GM12878 (cell line): ENCODE measurements around the gene PLPP7. TPM values are rescaled to one million over a fixed set of nuclear protein-coding genes. Genes with fewer than 3 reads are reported as not detected.

Experiments used
- ATAC-seq: fragments of 200-7000 bp; cut with Tn5 transposase; 3 replicates; pipeline ENCODE4 v1.9.1; 2020; ENCODE audit warnings: mild to moderate bottlenecking, moderate library complexity
- BruUV-seq: library from RNA; stranded (reverse); fragments of 400-500 nt; replicated peaks from 2 replicates; lab custom pipeline; 2021; lab: Mats Ljungman, UMichigan
- CTCF ChIA-PET: fragments of 300-600 bp; sonication (Branson Sonifier 250); formaldehyde crosslinking; extraction: SDS; loops from one replicate; lab custom pipeline; 2021; ENCODE audit warnings: inconsistent platforms; lab: Yijun Ruan, JAX
- POLR2A ChIA-PET: fragments of 350-600 bp; formaldehyde crosslinking; extraction: SDS; loops from one replicate; lab custom pipeline; 2021; ENCODE audit warnings: inconsistent platforms; lab: Charles Lee
- RAD21 ChIA-PET: fragments of 300-600 bp; sonication (Branson Sonifier 250); formaldehyde crosslinking; loops from one replicate; lab custom pipeline; 2023; ENCODE audit warnings: antibody characterized with exemption; ENCODE audit not compliant: unreplicated experiment; lab: Charles Lee
- SMC1A ChIA-PET: fragments of 300-600 bp; sonication (Branson Sonifier 250); formaldehyde crosslinking; loops from one replicate; lab custom pipeline; 2023; ENCODE audit not compliant: unreplicated experiment, uncharacterized antibody; lab: Charles Lee
- DNase-seq: peaks from one replicate; pipeline ENCODE4 v3.0.0-alpha.2; 2011; ENCODE audit warnings: low read depth, low spot score
- FAIRE-seq: peaks from 3 replicates; lab custom pipeline; 2011; peaks lifted over from hg19 to GRCh38; lab: Jason Lieb, UNC
- H2AFZ ChIP-seq: 2 replicates; pipeline ENCODE4 v1.6.0; 2011; ENCODE audit warnings: low read depth, low read length, control low read depth; ENCODE audit not compliant: control insufficient read depth
- H3K27ac ChIP-seq: 2 replicates; pipeline ENCODE4 v1.5.1; 2011; ENCODE audit warnings: control low read depth; ENCODE audit not compliant: control insufficient read depth, insufficient read depth
- H3K27me3 ChIP-seq, 2 experiments: replicated peaks in 1 of 2; 2 replicates each; pipeline versions ENCODE4 v1.6.0 to v1.6.1; 2011; ENCODE audit warnings: low read length in 1 of 2; ENCODE audit not compliant: control insufficient read depth in 2 of 2, insufficient read depth in 2 of 2
- H3K36me3 ChIP-seq, 2 experiments: 2 replicates each; pipeline ENCODE4 v1.5.1; 2011; ENCODE audit warnings: low read length in 1 of 2; ENCODE audit not compliant: control insufficient read depth in 2 of 2, insufficient read depth in 2 of 2
- H3K4me1 ChIP-seq: 2 replicates; pipeline ENCODE4 v1.6.1; 2011; ENCODE audit warnings: mild to moderate bottlenecking, low read length, moderate library complexity, mixed read lengths; ENCODE audit not compliant: control insufficient read depth, insufficient read depth
- H3K4me2 ChIP-seq: 2 replicates; pipeline ENCODE4 v1.6.0; 2011; ENCODE audit warnings: control low read depth; ENCODE audit not compliant: control insufficient read depth, insufficient read depth
- H3K4me3 ChIP-seq: fragments of 200-600 bp; sonication (generic); 2 replicates; pipeline ENCODE4 v1.5.1; 2016
- H3K79me2 ChIP-seq: 2 replicates; pipeline ENCODE4 v1.6.0; 2011; ENCODE audit warnings: low read length; ENCODE audit not compliant: control insufficient read depth, insufficient read depth
- H3K9ac ChIP-seq: 2 replicates; pipeline ENCODE4 v1.8.0; 2011; ENCODE audit warnings: low read length, control low read depth, mixed read lengths; ENCODE audit not compliant: control insufficient read depth, insufficient read depth
- H3K9me3 ChIP-seq: replicated peaks from 3 replicates; pipeline ENCODE4 v1.5.1; 2011; ENCODE audit warnings: mild to moderate bottlenecking, low read length; ENCODE audit not compliant: control insufficient read depth, insufficient read depth
- H4K20me1 ChIP-seq: 2 replicates; pipeline ENCODE4 v1.6.0; 2011; ENCODE audit not compliant: control insufficient read depth, insufficient read depth
- ASH2L ChIP-seq: fragments of 300-600, 200-600 bp; sonication (generic); IDR thresholded peaks from 2 replicates; pipeline ENCODE4 v1.6.1; 2017; ENCODE audit warnings: low read depth, mild to moderate bottlenecking, borderline replicate concordance
- ESRRA ChIP-seq: IDR thresholded peaks from 2 replicates; pipeline ENCODE4 v1.6.1; 2012; ENCODE audit warnings: mild to moderate bottlenecking, low read length, improper control_type of control experiment
- MEF2A ChIP-seq: IDR thresholded peaks from 2 replicates; pipeline ENCODE4 v1.6.1; 2011; ENCODE audit warnings: low read depth, mild to moderate bottlenecking, low read length, moderate library complexity; ENCODE audit not compliant: insufficient read depth
- MEF2B ChIP-seq: fragments of 450-650 bp; IDR thresholded peaks from 2 replicates; pipeline ENCODE4 v1.6.1; 2018; ENCODE audit warnings: mild to moderate bottlenecking, moderate library complexity; ENCODE audit not compliant: partially characterized antibody, poor library complexity, severe bottlenecking
- MXI1 ChIP-seq: fragments of 150-350 bp; IDR thresholded peaks from 2 replicates; pipeline ENCODE4 v1.6.1; 2011; ENCODE audit warnings: low read depth, mild to moderate bottlenecking, inconsistent platforms, low read length, improper control_type of control experiment
- NBN ChIP-seq: fragments of 450-650 bp; IDR thresholded peaks from 2 replicates; pipeline ENCODE4 v1.6.1; 2016
- SMARCA5 ChIP-seq: fragments of 450-650 bp; IDR thresholded peaks from 2 replicates; pipeline ENCODE4 v1.6.1; 2017; ENCODE audit warnings: mild to moderate bottlenecking
- SUPT20H ChIP-seq: IDR thresholded peaks from 2 replicates; pipeline ENCODE4 v1.6.1; 2011; ENCODE audit warnings: low read depth, mild to moderate bottlenecking, low read length, moderate library complexity, borderline replicate concordance; ENCODE audit not compliant: control insufficient read depth
- TCF3 ChIP-seq: IDR thresholded peaks from 2 replicates; pipeline ENCODE4 v1.6.1; 2012; ENCODE audit warnings: low read depth, mild to moderate bottlenecking, low read length, borderline replicate concordance; ENCODE audit not compliant: insufficient read depth
- YBX1 ChIP-seq: fragments of 450-650 bp; IDR thresholded peaks from 2 replicates; pipeline ENCODE4 v1.6.1; 2016; ENCODE audit warnings: antibody characterized with exemption
- WGBS: methylation state at CpG from one replicate; pipeline ENCODE4 v1.1.6; 2016; ENCODE audit warnings: low lambda C conversion rate; ENCODE audit not compliant: insufficient replicate concordance, insufficient coverage; ENCODE audit errors: missing lambda C conversion rate; 5-methylcytosine and 5-hydroxymethylcytosine counted together
- in situ Hi-C: fragments of 300-500 bp; cut with MboI; formaldehyde crosslinking; loops from 9 replicates; pipeline ENCODE4 v1.14.3; 2018; ENCODE audit warnings: mixed read lengths
- intact Hi-C: fragments of 100-400 bp; cut with micrococcal nuclease; formaldehyde crosslinking; loops from one replicate; pipeline ENCODE4 v1.14.2; 2022; ENCODE audit not compliant: unreplicated experiment
- polyA plus RNA-seq, 11 experiments: library from polyadenylated mRNA; depleted of rRNA in 4 of 11; unstranded in 6 of 11; stranded (reverse) in 5 of 11; fragments of >200 nt; fragmentation: Nextera tagmentation in 4 of 11; fragmentation: Illumina TruSeq in 1 of 11; extraction: Ambion mirVana in 4 of 11; extraction: Trizol in 1 of 11; gene quantifications; 1 replicate in 1 of 11; 2 replicates in 10 of 11; pipeline versions ENCODE4 v1.2.1 to v1.2.3, GENCODE V29; 2011 to 2016; ENCODE audit warnings: inconsistent platforms in 2 of 11, missing spikeins in 2 of 11, low read depth in 1 of 11
- total RNA-seq, 4 experiments: library from RNA; depleted of rRNA in 3 of 4; stranded (reverse); fragments of >200 nt in 3 of 4; fragmentation: Illumina TruSeq in 1 of 4; extraction: Trizol in 1 of 4; gene quantifications; 2 replicates each; pipeline versions ENCODE4 v1.2.1 to v1.2.3, GENCODE V29; 2013 to 2021
- TF ChIP-seq, protein P1 (sequence below): IDR thresholded peaks from 2 replicates; pipeline ENCODE4 v1.6.1; 2012; ENCODE audit warnings: low read length, inconsistent platforms
- TF ChIP-seq, protein P2 (sequence below): fragments of 450-650 bp; IDR thresholded peaks from 2 replicates; pipeline ENCODE4 v1.6.1; 2018; ENCODE audit warnings: borderline replicate concordance, mild to moderate bottlenecking; ENCODE audit not compliant: partially characterized antibody

Gene PLPP7
- total and polyA plus RNA-seq, 10 of the 15 experiments (the other 5 are each of a cell fraction or from before 2014, with no cell fraction given), result 0.05 to 1.0 (median 0.40) TPM; not detected in 3

DNA sequence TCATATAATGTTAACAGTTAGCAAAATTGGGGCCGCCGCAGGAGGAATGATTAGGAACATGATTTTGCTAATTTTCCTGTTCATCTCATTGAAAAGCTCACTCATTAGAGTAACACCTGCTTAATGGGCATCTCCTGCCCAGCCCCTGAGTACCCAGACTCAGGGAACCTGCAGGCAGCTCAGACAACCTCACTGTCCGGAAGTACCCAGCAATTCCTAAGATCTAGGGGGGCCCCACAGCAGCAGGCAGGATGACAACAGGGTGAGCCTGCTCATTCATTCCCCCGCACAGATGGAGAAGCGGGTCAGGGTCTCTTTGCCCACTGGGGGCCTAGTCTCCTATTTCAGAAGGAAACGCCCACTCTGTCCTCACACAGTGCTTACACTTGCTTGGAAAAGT lies 25.8 kb upstream of the PLPP7 start:
- Histone ChIP-seq H3K4me3 (no peak overlapping the region), H3K79me2 (peaks cover 51% of the 10 kb centered on the region), H3K36me3 (peaks cover 17 to 29% of the 10 kb centered on the region in 2 experiments), H3K27ac (no peak overlapping the region), H3K4me2 (no peak overlapping the region), H3K4me1 (peaks cover 29% of the 10 kb centered on the region), H3K9me3 (no peaks in the 10 kb centered on the region), H3K9ac (no peak overlapping the region), H3K27me3 (no peaks in the 10 kb centered on the region), H2AFZ (no peak overlapping the region), H4K20me1 (no peaks in the 10 kb centered on the region)
- 98% methylated on average over 6 of the region's 6 CpGs for WGBS
- in situ Hi-C loops, result loop anchor here (10.0 to 25.0 kb wide), 3 partner anchors 461 to 1874 kb away; partner anchors contain the start of genes C9orf78 and USP20
- BruUV-seq, result no TSS peak
- ChIA-PET CTCF (interaction anchor here (0.8 to 1.7 kb wide), 3 partner anchors 11 to 15 kb away, joined by 3 to 6 read pairs (median 3); no protein-coding TSS in a partner anchor), RAD21 (interaction anchor here (1.1 to 2.8 kb wide), 3 partner anchors 9 to 11 kb away, joined by 3 to 13 read pairs (median 4); no protein-coding TSS in a partner anchor), POLR2A (interaction anchor here (0.7 to 2.5 kb wide), 2 partner anchors 9 to 11 kb away, joined by 4 to 12 read pairs; no protein-coding TSS in a partner anchor), SMC1A (interaction anchor here (0.8 to 1.1 kb wide), 3 partner anchors 14 to 379 kb away, joined by 3 to 5 read pairs (median 3); no protein-coding TSS in a partner anchor)
- intact Hi-C loops, result no loop called here
- FAIRE-seq (no peak), ATAC-seq (no peak), DNase-seq (no peak)
- TF ChIP-seq SUPT20H (no peak), MXI1 (no peak), ESRRA (no peak), SMARCA5 (no peak), MEF2A (no peak), ASH2L (no peak), YBX1 (no peak), NBN (no peak), MEF2B (no peak), TCF3 (no peak)
- TF ChIP-seq, protein P1, sequence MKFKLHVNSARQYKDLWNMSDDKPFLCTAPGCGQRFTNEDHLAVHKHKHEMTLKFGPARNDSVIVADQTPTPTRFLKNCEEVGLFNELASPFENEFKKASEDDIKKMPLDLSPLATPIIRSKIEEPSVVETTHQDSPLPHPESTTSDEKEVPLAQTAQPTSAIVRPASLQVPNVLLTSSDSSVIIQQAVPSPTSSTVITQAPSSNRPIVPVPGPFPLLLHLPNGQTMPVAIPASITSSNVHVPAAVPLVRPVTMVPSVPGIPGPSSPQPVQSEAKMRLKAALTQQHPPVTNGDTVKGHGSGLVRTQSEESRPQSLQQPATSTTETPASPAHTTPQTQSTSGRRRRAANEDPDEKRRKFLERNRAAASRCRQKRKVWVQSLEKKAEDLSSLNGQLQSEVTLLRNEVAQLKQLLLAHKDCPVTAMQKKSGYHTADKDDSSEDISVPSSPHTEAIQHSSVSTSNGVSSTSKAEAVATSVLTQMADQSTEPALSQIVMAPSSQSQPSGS, result no peak
- TF ChIP-seq, protein P2, sequence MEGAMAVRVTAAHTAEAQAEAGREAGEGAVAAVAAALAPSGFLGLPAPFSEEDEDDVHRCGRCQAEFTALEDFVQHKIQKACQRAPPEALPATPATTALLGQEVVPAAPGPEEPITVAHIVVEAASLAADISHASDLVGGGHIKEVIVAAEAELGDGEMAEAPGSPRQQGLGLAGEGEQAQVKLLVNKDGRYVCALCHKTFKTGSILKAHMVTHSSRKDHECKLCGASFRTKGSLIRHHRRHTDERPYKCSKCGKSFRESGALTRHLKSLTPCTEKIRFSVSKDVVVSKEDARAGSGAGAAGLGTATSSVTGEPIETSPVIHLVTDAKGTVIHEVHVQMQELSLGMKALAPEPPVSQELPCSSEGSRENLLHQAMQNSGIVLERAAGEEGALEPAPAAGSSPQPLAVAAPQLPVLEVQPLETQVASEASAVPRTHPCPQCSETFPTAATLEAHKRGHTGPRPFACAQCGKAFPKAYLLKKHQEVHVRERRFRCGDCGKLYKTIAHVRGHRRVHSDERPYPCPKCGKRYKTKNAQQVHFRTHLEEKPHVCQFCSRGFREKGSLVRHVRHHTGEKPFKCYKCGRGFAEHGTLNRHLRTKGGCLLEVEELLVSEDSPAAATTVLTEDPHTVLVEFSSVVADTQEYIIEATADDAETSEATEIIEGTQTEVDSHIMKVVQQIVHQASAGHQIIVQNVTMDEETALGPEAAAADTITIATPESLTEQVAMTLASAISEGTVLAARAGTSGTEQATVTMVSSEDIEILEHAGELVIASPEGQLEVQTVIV, result no peak
